Tibial nerve (tissue), 4 donors: Measurements from ENCODE around the gene CDKN2A.

Experiments used
- CTCF ChIP-seq, 5 experiments: fragments of 200-600 bp in 3 of 5; fragments of 450-650 bp in 2 of 5; sonication (generic) in 3 of 5; IDR thresholded peaks; one replicate each; pipeline ENCODE4 v1.5.1; 2016 to 2019; ENCODE audit warnings: antibody characterized with exemption in 5 of 5, mild to moderate bottlenecking in 3 of 5, moderate library complexity in 2 of 5
- EP300 ChIP-seq, 2 donors: sonication (generic); formaldehyde crosslinking; IDR thresholded peaks; one replicate each; pipeline ENCODE4 v1.6.1; 2017; ENCODE audit warnings: antibody characterized with exemption in 2 of 2, mild to moderate bottlenecking in 1 of 2
- POLR2A ChIP-seq, 2 donors: fragments of 450-650 bp; IDR thresholded peaks; one replicate each; pipeline ENCODE4 v1.6.1; 2017; ENCODE audit warnings: antibody characterized with exemption in 2 of 2, mild to moderate bottlenecking in 2 of 2, moderate library complexity in 2 of 2

GRCh38 chr9:21974722-21975409, 19.3 kb downstream of the CDKN2A start:
- TF ChIP-seq EP300 (IDR thresholded peaks at IDR 0.05) (no peak), CTCF (IDR thresholded peaks at IDR 0.05) (no peak), POLR2A (IDR thresholded peaks at IDR 0.05) (no peak)
